ENCODE measurements around the gene RIN2. TPM values are rescaled to one million over a fixed set of nuclear protein-coding genes. Genes with fewer than 3 reads are reported as not detected.

Gene RIN2
- total RNA-seq, 2 experiments from 2014 or later: 0.17 to 0.33 TPM

DNA sequence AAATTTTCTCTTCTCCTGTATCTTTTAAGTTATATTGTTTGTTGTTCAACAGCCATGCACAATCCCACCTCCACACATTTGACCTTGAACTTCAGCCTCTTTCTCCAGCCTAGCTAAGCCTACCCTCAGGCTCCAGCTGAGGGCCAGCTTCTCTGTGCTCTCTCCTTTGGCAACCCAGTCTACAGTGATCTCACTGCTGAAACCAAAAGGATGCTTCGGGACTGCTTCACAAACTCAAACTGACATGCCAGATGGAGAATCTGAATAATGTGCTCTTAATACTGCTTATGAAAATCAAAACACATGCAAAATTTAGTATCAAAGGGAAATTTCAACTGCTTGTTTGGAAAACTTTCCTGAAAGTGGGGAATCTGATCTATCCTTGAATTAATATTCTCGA lies 16.1 kb upstream of the RIN2 start:
- no peak overlapping the region for H3K4me3 Mint-ChIP-seq
- H3K9me3 Mint-ChIP-seq: peaks cover 5% of the 10 kb centered on the region
- Histone ChIP-seq H3K4me1 (ENCODE audit: insufficient read depth, low read length) (no peaks in the 10 kb centered on the region), H3K9me3 (ENCODE audit: control insufficient read depth in 1 of 2, insufficient read depth in 1 of 2, low read length in 2 of 2) (peaks cover 3 to 4% of the 10 kb centered on the region in 2 experiments), H3K4me3 (ENCODE audit: low read length) (no peak overlapping the region), H3K27me3 (ENCODE audit: control insufficient read depth in 1 of 2, insufficient read depth in 2 of 2, low read length in 2 of 2) (peaks cover 0 to 2% of the 10 kb centered on the region in 2 experiments), H3K27ac (ENCODE audit: low read depth in 1 of 2, low read length in 2 of 2) (no peak overlapping the region), H3K36me3 (ENCODE audit: insufficient read depth, low read length) (no peaks in the 10 kb centered on the region)
- DNase-seq (no peak), ATAC-seq (ENCODE audit: poor library complexity) (no peak)
- no peaks in the 10 kb centered on the region for H3K4me1 Mint-ChIP-seq (ENCODE audit: low read depth)
- ChIA-PET POLR2A (no interaction called here), CTCF (no interaction called here)
- TF ChIP-seq, protein P1, sequence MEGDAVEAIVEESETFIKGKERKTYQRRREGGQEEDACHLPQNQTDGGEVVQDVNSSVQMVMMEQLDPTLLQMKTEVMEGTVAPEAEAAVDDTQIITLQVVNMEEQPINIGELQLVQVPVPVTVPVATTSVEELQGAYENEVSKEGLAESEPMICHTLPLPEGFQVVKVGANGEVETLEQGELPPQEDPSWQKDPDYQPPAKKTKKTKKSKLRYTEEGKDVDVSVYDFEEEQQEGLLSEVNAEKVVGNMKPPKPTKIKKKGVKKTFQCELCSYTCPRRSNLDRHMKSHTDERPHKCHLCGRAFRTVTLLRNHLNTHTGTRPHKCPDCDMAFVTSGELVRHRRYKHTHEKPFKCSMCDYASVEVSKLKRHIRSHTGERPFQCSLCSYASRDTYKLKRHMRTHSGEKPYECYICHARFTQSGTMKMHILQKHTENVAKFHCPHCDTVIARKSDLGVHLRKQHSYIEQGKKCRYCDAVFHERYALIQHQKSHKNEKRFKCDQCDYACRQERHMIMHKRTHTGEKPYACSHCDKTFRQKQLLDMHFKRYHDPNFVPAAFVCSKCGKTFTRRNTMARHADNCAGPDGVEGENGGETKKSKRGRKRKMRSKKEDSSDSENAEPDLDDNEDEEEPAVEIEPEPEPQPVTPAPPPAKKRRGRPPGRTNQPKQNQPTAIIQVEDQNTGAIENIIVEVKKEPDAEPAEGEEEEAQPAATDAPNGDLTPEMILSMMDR (IDR thresholded peaks at IDR 0.05): no peak
- H3K36me3 Mint-ChIP-seq (ENCODE audit: low read depth): no peaks in the 10 kb centered on the region
- H3K27me3 Mint-ChIP-seq: peaks cover 19% of the 10 kb centered on the region
- intact Hi-C loops (cut with DNase I, micrococcal nuclease): no loop called here
- no peak overlapping the region for H3K27ac Mint-ChIP-seq

DNA sequence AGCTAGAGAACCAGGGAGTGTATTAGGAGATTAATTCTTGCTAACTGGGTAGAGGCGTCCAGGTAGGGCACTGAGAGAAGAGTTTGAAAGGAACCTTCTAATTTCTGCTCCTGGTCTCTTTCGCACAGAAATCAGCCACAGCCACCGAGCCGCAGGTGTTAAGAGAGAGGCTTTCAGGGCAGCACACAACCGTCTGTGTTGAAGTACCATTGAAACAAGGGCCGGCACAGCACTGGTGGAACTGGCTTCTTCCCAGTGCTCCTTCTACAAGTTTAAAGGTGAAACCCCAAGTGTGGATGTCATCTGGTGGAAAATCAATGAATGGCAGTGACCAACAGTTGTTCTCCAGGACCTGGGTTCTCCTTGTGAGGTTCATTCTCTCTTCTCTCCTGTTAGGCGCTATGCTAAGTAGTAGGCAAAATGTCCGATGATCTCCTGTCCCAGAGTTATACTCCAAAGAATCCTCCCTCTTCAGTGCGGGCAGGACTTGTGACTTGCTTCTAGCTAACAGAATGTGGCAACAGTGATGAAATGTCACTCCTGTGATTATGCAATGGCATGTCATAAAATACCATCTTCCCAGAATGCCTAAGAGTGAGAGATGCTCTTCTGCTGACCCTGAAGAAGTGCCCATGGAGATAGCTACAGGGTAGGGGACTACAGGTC lies 15.0 kb upstream of the RIN2 start:
- peaks cover 19% of the 10 kb centered on the region for H3K27me3 Mint-ChIP-seq
- POLR2A ChIA-PET: no interaction called here
- CTCF ChIA-PET: no interaction called here
- H3K27ac Mint-ChIP-seq: no peak overlapping the region
- H3K9me3 Mint-ChIP-seq: peaks cover 9% of the 10 kb centered on the region
- H3K9me3 ChIP-seq (ENCODE audit: control insufficient read depth in 1 of 2, insufficient read depth in 1 of 2, low read length in 2 of 2): peaks cover 3 to 4% of the 10 kb centered on the region in 2 experiments
- H3K36me3 Mint-ChIP-seq (ENCODE audit: low read depth): no peaks in the 10 kb centered on the region
- H3K4me1 Mint-ChIP-seq (ENCODE audit: low read depth): no peaks in the 10 kb centered on the region
- TF ChIP-seq, protein P1 (IDR thresholded peaks at IDR 0.05): no peak
- H3K4me1 ChIP-seq (ENCODE audit: insufficient read depth, low read length): no peaks in the 10 kb centered on the region
- ATAC-seq (ENCODE audit: poor library complexity) (no peak), DNase-seq (peak in 2 of 14 experiments; percentile 45 to 49)
- no peak overlapping the region for H3K4me3 ChIP-seq (ENCODE audit: low read length)
- H3K27me3 ChIP-seq (ENCODE audit: control insufficient read depth in 1 of 2, insufficient read depth in 2 of 2, low read length in 2 of 2): peaks cover 0 to 2% of the 10 kb centered on the region in 2 experiments
- no peak overlapping the region for H3K4me3 Mint-ChIP-seq
- intact Hi-C loops (cut with DNase I, micrococcal nuclease): no loop called here
- no peak overlapping the region for H3K27ac ChIP-seq (ENCODE audit: low read depth in 1 of 2, low read length in 2 of 2)
- H3K36me3 ChIP-seq (ENCODE audit: insufficient read depth, low read length): no peaks in the 10 kb centered on the region

DNA sequence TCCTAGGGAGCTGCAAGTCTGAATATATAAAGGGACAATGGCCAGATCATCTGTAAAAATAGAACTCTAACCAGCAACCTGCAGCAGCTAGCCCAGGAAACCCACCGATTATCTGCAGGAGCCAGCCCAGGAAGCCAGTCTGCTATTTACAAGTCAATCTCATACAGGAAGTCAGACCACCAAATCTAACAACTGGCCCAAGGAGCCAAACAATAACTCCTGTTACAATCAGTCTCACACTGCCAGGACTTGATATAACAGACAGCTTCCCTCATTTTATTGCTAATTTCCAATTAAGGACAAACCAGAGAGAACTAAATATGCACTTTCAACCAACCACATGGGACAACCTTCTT lies 14.4 kb upstream of the RIN2 start:
- Mint-ChIP-seq H3K4me3 (no peak overlapping the region), H3K4me1 (ENCODE audit: low read depth) (no peaks in the 10 kb centered on the region), H3K36me3 (ENCODE audit: low read depth) (no peaks in the 10 kb centered on the region), H3K27ac (no peak overlapping the region), H3K9me3 (peaks cover 9% of the 10 kb centered on the region), H3K27me3 (peaks cover 19% of the 10 kb centered on the region)
- Histone ChIP-seq H3K27me3 (ENCODE audit: control insufficient read depth in 1 of 2, insufficient read depth in 2 of 2, low read length in 2 of 2) (peaks cover 0 to 2% of the 10 kb centered on the region in 2 experiments), H3K4me3 (ENCODE audit: low read length) (no peak overlapping the region), H3K36me3 (ENCODE audit: insufficient read depth, low read length) (no peaks in the 10 kb centered on the region), H3K27ac (ENCODE audit: low read depth in 1 of 2, low read length in 2 of 2) (no peak overlapping the region), H3K9me3 (ENCODE audit: control insufficient read depth in 1 of 2, insufficient read depth in 1 of 2, low read length in 2 of 2) (peaks cover 3 to 4% of the 10 kb centered on the region in 2 experiments), H3K4me1 (ENCODE audit: insufficient read depth, low read length) (no peaks in the 10 kb centered on the region)
- ChIA-PET POLR2A (no interaction called here), CTCF (no interaction called here)
- TF ChIP-seq, protein P1 (IDR thresholded peaks at IDR 0.05): no peak
- no peak for ATAC-seq (ENCODE audit: poor library complexity)
- DNase-seq: no peak
- intact Hi-C loops (cut with DNase I, micrococcal nuclease): no loop called here

All from CD4-positive, alpha-beta T cell (primary cell).